ENCODE results near the gene P4HTM.

- TF ChIP-seq CTCF (IDR thresholded peaks at IDR 0.05) = no peak
- TF ChIP-seq POLR2A (IDR thresholded peaks at IDR 0.05) = no peak
Observed at GRCh38 chr3:49025005-49025792, 35.2 kb downstream of the P4HTM start.
